Spleen (tissue), 11 donors: ENCODE data around the gene SRP68. TPM values are rescaled to one million over a fixed set of nuclear protein-coding genes. Genes with fewer than 3 reads are reported as not detected.

ENCODE experiments used
- DNase-seq: peaks from one replicate; pipeline ENCODE4 v3.0.0-alpha.2; 2020
- H3K27ac ChIP-seq, 8 donors: fragments of 200-600 bp; sonication (generic) in 7 of 8; 1 replicate in 4 of 8; 2 replicates in 4 of 8; pipeline versions ENCODE4 v1.5.0 to v1.8.0; 2016 to 2021; ENCODE audit warnings: inconsistent platforms in 4 of 8, mild to moderate bottlenecking in 4 of 8, moderate library complexity in 1 of 8
- H3K27me3 ChIP-seq, 7 donors: fragments of 200-600 bp; sonication (generic) in 6 of 7; replicated peaks in 1 of 7; 1 replicate in 4 of 7; 2 replicates in 3 of 7; pipeline versions ENCODE4 v1.5.0 to v1.8.0; 2016 to 2021; ENCODE audit warnings: inconsistent platforms in 3 of 7, mild to moderate bottlenecking in 1 of 7
- H3K36me3 ChIP-seq, 6 donors: fragments of 200-600 bp; sonication (generic) in 5 of 6; 1 replicate in 4 of 6; 2 replicates in 2 of 6; pipeline versions ENCODE4 v1.5.0 to v1.8.0; 2016 to 2021; ENCODE audit warnings: inconsistent platforms in 2 of 6
- H3K4me1 ChIP-seq, 6 donors: fragments of 200-600 bp; sonication (generic) in 5 of 6; 1 replicate in 3 of 6; 2 replicates in 3 of 6; pipeline versions ENCODE4 v1.5.0 to v1.8.0; 2016 to 2021; ENCODE audit warnings: inconsistent platforms in 3 of 6
- H3K4me3 ChIP-seq, 8 donors: fragments of 200-600 bp; sonication (generic) in 7 of 8; 1 replicate in 4 of 8; 2 replicates in 4 of 8; pipeline versions ENCODE4 v1.5.0 to v1.8.0; 2016 to 2021; ENCODE audit warnings: inconsistent platforms in 4 of 8, mild to moderate bottlenecking in 4 of 8, moderate library complexity in 2 of 8
- H3K9me3 ChIP-seq, 8 donors: fragments of 200-600 bp; sonication (generic) in 7 of 8; 1 replicate in 4 of 8; 2 replicates in 4 of 8; pipeline versions ENCODE4 v1.5.0 to v1.8.0; 2016 to 2021; ENCODE audit warnings: inconsistent platforms in 4 of 8
- CTCF ChIP-seq, 11 experiments: fragments of 200-600 bp in 7 of 11; fragments of 450-650 bp in 4 of 11; sonication (generic) in 4 of 11; IDR thresholded peaks in 8 of 11; conservative IDR thresholded peaks in 3 of 11; 1 replicate in 7 of 11; 2 replicates in 4 of 11; pipeline versions ENCODE4 v1.4.0 to v1.8.0; 2016 to 2021; ENCODE audit warnings: antibody characterized with exemption in 11 of 11, inconsistent platforms in 4 of 11, mild to moderate bottlenecking in 1 of 11
- POLR2A ChIP-seq, 3 donors: fragments of 450-650 bp; IDR thresholded peaks; one replicate each; pipeline ENCODE4 v1.5.1; 2017; ENCODE audit warnings: antibody characterized with exemption in 3 of 3, mild to moderate bottlenecking in 1 of 3
- POLR2AphosphoS5 ChIP-seq, 3 donors: sonication (generic); formaldehyde crosslinking; IDR thresholded peaks; one replicate each; pipeline ENCODE4 v1.5.1; 2017; ENCODE audit warnings: antibody characterized with exemption in 3 of 3
- WGBS, 5 donors: extraction: QIAGEN DNeasy Blood & Tissue Kit in 3 of 5; methylation state at CpG; one replicate each; pipeline versions ENCODE4 v1.1.5 to v1.1.7; 2013 to 2018; 5-methylcytosine and 5-hydroxymethylcytosine counted together
- intact Hi-C: fragments of 100-400 bp; cut with DNase I; formaldehyde crosslinking; loops from one replicate; pipeline ENCODE4 v1.15.0; 2023; ENCODE audit warnings: low total_unique reads
- polyA plus RNA-seq, 3 donors: library from polyadenylated mRNA; stranded (reverse); fragments of 200-250 nt; gene quantifications; one replicate each; pipeline ENCODE4 v1.2.1, GENCODE V29; 2013
- total RNA-seq, 7 donors: library from RNA; depleted of rRNA in 3 of 7; stranded (reverse); fragments of >200 nt in 3 of 7; fragmentation: NEBNext Ultra II Directional in 4 of 7; extraction: Animal tissue kit (Norgen Biotek cat#: 25700) in 4 of 7; gene quantifications; one replicate each; pipeline versions ENCODE4 v1.1.0 to v1.2.1, GENCODE V29; 2016 to 2021
- donor health status: healthy with polysubstance abuse.
- donor health status: DM: no; HTN: no; CAD: no; lungs with moderate emphysema.
- donor health status: DM: no; HTN: no; CAD: no.
- donor health status: Bipolar disorder and iron deficiency.
- donor health status: healthy.
- donor health status: DM: no; HTN: no; CAD: no.
- donor health status: DM: yes; HTN: yes; CAD: no.

Gene SRP68
- total and polyA plus RNA-seq, 10 donors = 24.5 to 62.0 (median 49.4) TPM

- Histone ChIP-seq H3K4me1 (peaks cover 43 to 91% (median 62%) of the 10 kb centered on the region in 6 donors), H3K9me3 (no peaks in the 10 kb centered on the region), H3K27me3 (peaks cover 16 to 73% (median 64%) of the 10 kb centered on the region in 7 donors)
Measured at GRCh38 chr17:76075364-76076145, 3.2 kb upstream of the SRP68 start.

GRCh38 chr17:76074390-76075363 lies 2.4 kb upstream of the SRP68 start, which contains the start of gene GALR2:
GALR2 (plus strand) TSS chr17:76074781; CDS start chr17:76074884, 103 bp downstream.
- intact Hi-C loops = no loop called here
- Histone ChIP-seq H3K27ac (no peak within 1 kb of the TSS), H3K4me1 (peaks cover 46 to 91% (median 68%) of the 10 kb centered on the region in 6 donors), H3K4me3 (peak within 1 kb of the TSS in 7 of 8 donors; percentile 5 to 56 (median 9)), H3K9me3 (no peaks in the 10 kb centered on the region), H3K27me3 (peaks cover 16 to 65% (median 62%) of the 10 kb centered on the region in 7 donors), H3K36me3 (peaks cover 0 to 7% (median 0%) of the 10 kb centered on the region in 6 donors)
- 2 to 9% (median 5%) methylated on average over 17 to 92 of the region's 92 CpGs for WGBS, 5 donors
- peak; percentile 78 for DNase-seq
- TF ChIP-seq POLR2AphosphoS5 (IDR thresholded peaks at IDR 0.05) = no peak
- TF ChIP-seq CTCF (IDR thresholded peaks at IDR 0.05 in 8 of 11, conservative IDR thresholded peaks at IDR 0.05 in 3 of 11) = no peak
- TF ChIP-seq POLR2A (IDR thresholded peaks at IDR 0.05) = no peak

More at GRCh38 chr17:76075364-76076145, 3.2 kb upstream of the SRP68 start:
- peak overlapping the region in 6 of 8 donors; percentile 5 to 56 (median 10) for H3K4me3 ChIP-seq
- no peaks in the 10 kb centered on the region for H3K36me3 ChIP-seq
- intact Hi-C loops = no loop called here
- no peak overlapping the region for H3K27ac ChIP-seq
- TF ChIP-seq POLR2A (IDR thresholded peaks at IDR 0.05) = no peak
- TF ChIP-seq POLR2AphosphoS5 (IDR thresholded peaks at IDR 0.05) = no peak
- TF ChIP-seq CTCF (IDR thresholded peaks at IDR 0.05 in 8 of 11, conservative IDR thresholded peaks at IDR 0.05 in 3 of 11) = no peak
- 6 to 11% (median 8%) methylated on average over 44 to 48 of the region's 48 CpGs for WGBS, 5 donors
- DNase-seq = no peak

- Histone ChIP-seq H3K4me1 (peaks cover 36 to 77% (median 61%) of the 10 kb centered on the region in 6 donors), H3K9me3 (no peaks in the 10 kb centered on the region), H3K27ac (peak overlapping the region; percentile 71 to 85 (median 82)), H3K4me3 (peak overlapping the region; percentile 60 to 89 (median 70)), H3K36me3 (peaks cover 2 to 38% (median 24%) of the 10 kb centered on the region in 6 donors), H3K27me3 (peaks cover 15 to 34% (median 33%) of the 10 kb centered on the region in 7 donors)
- TF ChIP-seq POLR2A (IDR thresholded peaks at IDR 0.05) (no peak), POLR2AphosphoS5 (IDR thresholded peaks at IDR 0.05) (no peak), CTCF (IDR thresholded peaks at IDR 0.05 in 8 of 11, conservative IDR thresholded peaks at IDR 0.05 in 3 of 11) (no peak)
- no peak for DNase-seq
- intact Hi-C loops = no loop called here
- WGBS, 5 donors = 14 to 24% (median 17%) methylated on average over 10 to 15 of the region's 15 CpGs
Measured at GRCh38 chr17:76071531-76072147, 678 bp downstream of the SRP68 start.
